Measurements from ENCODE around the gene USH2A. TPM values are rescaled to one million over a fixed set of nuclear protein-coding genes. Genes with fewer than 3 reads are reported as not detected.
A peak's percentile ranks its signal among the peaks of the same experiment; 100 is the strongest.

Gene USH2A
- total RNA-seq, 1 donor from 2014 or later, result 0.55 TPM

GRCh38 chr1:215600258-215600792, 822.9 kb downstream of the USH2A start:
- Mint-ChIP-seq H3K27ac (peak overlapping the region; percentile 9), H3K9me3 (ENCODE audit: low read depth) (no peaks in the 10 kb centered on the region), H3K4me1 (ENCODE audit: low read depth) (peaks cover 12% of the 10 kb centered on the region), H3K36me3 (ENCODE audit: insufficient read depth) (peaks cover 38% of the 10 kb centered on the region), H3K4me3 (ENCODE audit: low read depth) (no peak overlapping the region), H3K27me3 (no peaks in the 10 kb centered on the region)
- no peak for DNase-seq (ENCODE audit: low spot score, unreplicated experiment)
- TF ChIP-seq, protein P1, sequence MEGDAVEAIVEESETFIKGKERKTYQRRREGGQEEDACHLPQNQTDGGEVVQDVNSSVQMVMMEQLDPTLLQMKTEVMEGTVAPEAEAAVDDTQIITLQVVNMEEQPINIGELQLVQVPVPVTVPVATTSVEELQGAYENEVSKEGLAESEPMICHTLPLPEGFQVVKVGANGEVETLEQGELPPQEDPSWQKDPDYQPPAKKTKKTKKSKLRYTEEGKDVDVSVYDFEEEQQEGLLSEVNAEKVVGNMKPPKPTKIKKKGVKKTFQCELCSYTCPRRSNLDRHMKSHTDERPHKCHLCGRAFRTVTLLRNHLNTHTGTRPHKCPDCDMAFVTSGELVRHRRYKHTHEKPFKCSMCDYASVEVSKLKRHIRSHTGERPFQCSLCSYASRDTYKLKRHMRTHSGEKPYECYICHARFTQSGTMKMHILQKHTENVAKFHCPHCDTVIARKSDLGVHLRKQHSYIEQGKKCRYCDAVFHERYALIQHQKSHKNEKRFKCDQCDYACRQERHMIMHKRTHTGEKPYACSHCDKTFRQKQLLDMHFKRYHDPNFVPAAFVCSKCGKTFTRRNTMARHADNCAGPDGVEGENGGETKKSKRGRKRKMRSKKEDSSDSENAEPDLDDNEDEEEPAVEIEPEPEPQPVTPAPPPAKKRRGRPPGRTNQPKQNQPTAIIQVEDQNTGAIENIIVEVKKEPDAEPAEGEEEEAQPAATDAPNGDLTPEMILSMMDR (IDR thresholded peaks at IDR 0.05; ENCODE audit: unreplicated experiment), result no peak

DNA sequence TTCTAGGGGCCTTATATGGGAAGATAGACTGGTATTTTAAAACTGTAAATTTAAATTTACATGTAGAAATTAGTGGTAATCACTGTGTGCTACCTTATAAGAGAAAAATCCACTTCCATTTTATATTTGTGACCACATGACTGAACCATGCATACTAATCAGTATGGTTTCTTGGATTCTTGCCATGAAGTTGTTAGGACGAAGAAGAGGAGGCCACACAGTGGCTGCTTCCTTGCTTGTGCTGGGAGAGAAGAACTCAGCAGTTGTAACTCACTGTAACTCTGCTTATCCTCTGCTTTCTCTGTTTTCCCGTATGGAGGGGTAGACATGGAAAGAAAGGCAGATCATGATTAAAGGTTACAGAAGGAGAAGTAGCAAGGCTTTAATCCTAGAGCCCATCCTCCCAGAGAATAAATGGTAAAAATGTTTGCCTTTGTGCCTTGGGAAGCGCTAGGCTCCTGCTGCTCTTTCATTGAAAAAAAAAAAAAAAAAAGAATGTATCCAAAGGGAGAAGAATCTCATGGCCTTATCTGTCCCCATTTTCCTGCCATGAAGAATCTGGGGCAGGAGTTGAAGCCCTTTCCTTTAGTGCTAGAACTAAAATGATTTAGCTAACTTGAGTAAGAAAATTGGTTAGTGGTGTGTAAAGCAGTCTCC, 823.7 kb downstream of the USH2A start:
- no peaks in the 10 kb centered on the region for H3K9me3 Mint-ChIP-seq (ENCODE audit: low read depth)
- TF ChIP-seq, protein P1 (IDR thresholded peaks at IDR 0.05; ENCODE audit: unreplicated experiment), result no peak
- H3K36me3 Mint-ChIP-seq (ENCODE audit: insufficient read depth), result peaks cover 41% of the 10 kb centered on the region
- H3K4me1 Mint-ChIP-seq (ENCODE audit: low read depth), result peaks cover 15% of the 10 kb centered on the region
- H3K4me3 Mint-ChIP-seq (ENCODE audit: low read depth), result no peak overlapping the region
- no peaks in the 10 kb centered on the region for H3K27me3 Mint-ChIP-seq
- peak overlapping the region; percentile 9 for H3K27ac Mint-ChIP-seq
- no peak for DNase-seq (ENCODE audit: low spot score, unreplicated experiment)

- Mint-ChIP-seq H3K4me3 (ENCODE audit: low read depth) (no peak overlapping the region), H3K36me3 (ENCODE audit: insufficient read depth) (peaks cover 39% of the 10 kb centered on the region), H3K27ac (no peak overlapping the region), H3K27me3 (no peaks in the 10 kb centered on the region), H3K4me1 (ENCODE audit: low read depth) (peaks cover 19% of the 10 kb centered on the region), H3K9me3 (ENCODE audit: low read depth) (no peaks in the 10 kb centered on the region)
- TF ChIP-seq, protein P1 (IDR thresholded peaks at IDR 0.05; ENCODE audit: unreplicated experiment), result no peak
- DNase-seq (ENCODE audit: low spot score, unreplicated experiment), result no peak
These were observed 825.3 kb downstream of the USH2A start for GRCh38 chr1:215597961-215598360.

DNA sequence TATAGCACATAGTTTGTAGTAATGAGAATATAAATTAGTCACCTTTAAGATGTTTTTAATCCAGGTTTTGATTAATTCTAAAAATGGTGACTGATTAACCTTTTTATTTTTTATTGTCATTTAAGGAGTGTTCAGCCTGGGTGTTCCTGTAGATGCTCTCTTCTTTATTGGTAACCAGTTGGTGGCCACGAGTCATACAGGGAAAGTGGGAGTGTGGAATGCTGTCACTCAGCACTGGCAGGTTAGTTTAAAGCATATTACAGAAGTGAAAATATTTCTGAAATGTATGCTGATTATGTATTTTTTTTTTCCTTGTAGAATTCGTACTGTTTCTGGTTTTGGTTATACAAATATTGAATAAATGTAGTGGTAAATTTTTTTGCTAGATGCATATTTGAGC, 828.0 kb downstream of the USH2A start:
- Mint-ChIP-seq H3K4me1 (ENCODE audit: low read depth) (peaks cover 12% of the 10 kb centered on the region), H3K27ac (no peak overlapping the region), H3K4me3 (ENCODE audit: low read depth) (no peak overlapping the region), H3K27me3 (no peaks in the 10 kb centered on the region), H3K36me3 (ENCODE audit: insufficient read depth) (peaks cover 50% of the 10 kb centered on the region), H3K9me3 (ENCODE audit: low read depth) (no peaks in the 10 kb centered on the region)
- no peak for DNase-seq (ENCODE audit: low spot score, unreplicated experiment)
- TF ChIP-seq, protein P1 (IDR thresholded peaks at IDR 0.05; ENCODE audit: unreplicated experiment), result no peak

DNA sequence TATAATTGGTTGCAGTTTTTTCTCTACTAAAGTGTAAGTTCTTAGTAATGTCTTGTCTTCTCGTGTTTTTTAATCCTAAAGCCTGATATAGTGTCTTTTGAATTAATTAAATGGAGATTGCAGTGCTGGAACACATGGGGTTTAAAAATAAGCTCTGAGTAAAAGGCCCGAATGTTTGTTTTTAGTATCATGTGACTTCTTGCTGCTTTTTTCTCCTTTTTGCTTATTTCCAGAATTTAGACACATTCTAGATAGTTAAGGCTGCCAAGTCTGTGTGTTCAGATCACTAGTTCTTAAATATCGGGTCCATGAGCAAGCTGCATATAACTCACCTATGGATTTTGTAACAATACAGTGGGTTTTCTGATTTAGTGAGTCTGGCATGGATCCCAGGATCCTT, 828.6 kb downstream of the USH2A start:
- no peaks in the 10 kb centered on the region for H3K27me3 Mint-ChIP-seq
- TF ChIP-seq, protein P1 (IDR thresholded peaks at IDR 0.05; ENCODE audit: unreplicated experiment), result no peak
- peaks cover 52% of the 10 kb centered on the region for H3K36me3 Mint-ChIP-seq (ENCODE audit: insufficient read depth)

More for the DNA sequence above, 828.6 kb downstream of the USH2A start:
- no peaks in the 10 kb centered on the region for H3K9me3 Mint-ChIP-seq (ENCODE audit: low read depth)
- H3K4me3 Mint-ChIP-seq (ENCODE audit: low read depth), result no peak overlapping the region
- peaks cover 10% of the 10 kb centered on the region for H3K4me1 Mint-ChIP-seq (ENCODE audit: low read depth)
- DNase-seq (ENCODE audit: low spot score, unreplicated experiment), result no peak
- no peak overlapping the region for H3K27ac Mint-ChIP-seq
